RWPE2 (cell line): ENCODE results near the gene ADRA2A.

Source experiments
- ATAC-seq: fragments of 200-7000 bp; cut with Tn5 transposase; 3 replicates; pipeline ENCODE4 v1.9.1; 2021; ENCODE audit warnings: low read depth
- DNase-seq: peaks from one replicate; pipeline ENCODE4 v3.0.0-alpha.2; 2020; ENCODE audit warnings: low spot score
- H3K27ac ChIP-seq: fragments of 450-650 bp; 2 replicates; pipeline ENCODE4 v1.5.1; 2017; ENCODE audit warnings: mild to moderate bottlenecking; ENCODE audit not compliant: poor library complexity, severe bottlenecking
- H3K27me3 ChIP-seq: fragments of 250-450 bp; sonication (Bioruptor Pico); 2 replicates; pipeline ENCODE4 v1.5.1; 2021; ENCODE audit warnings: mild to moderate bottlenecking, moderate library complexity; ENCODE audit not compliant: insufficient read depth, poor library complexity, severe bottlenecking
- H3K36me3 ChIP-seq: fragments of 250-450 bp; sonication (Bioruptor Pico); 2 replicates; pipeline ENCODE4 v1.5.1; 2020; ENCODE audit warnings: low read depth, mild to moderate bottlenecking, moderate library complexity
- H3K4me1 ChIP-seq: fragments of 250-450 bp; sonication (Bioruptor Pico); 2 replicates; pipeline ENCODE4 v1.5.1; 2021; ENCODE audit warnings: mild to moderate bottlenecking, moderate library complexity; ENCODE audit not compliant: insufficient read depth, poor library complexity, severe bottlenecking
- H3K4me3 ChIP-seq: fragments of 250-450 bp; sonication (Bioruptor Pico); 2 replicates; pipeline ENCODE4 v1.5.1; 2021; ENCODE audit warnings: mild to moderate bottlenecking, moderate library complexity; ENCODE audit not compliant: severe bottlenecking
- H3K9me3 ChIP-seq: fragments of 250-450 bp; sonication (Bioruptor Pico); 2 replicates; pipeline ENCODE4 v1.5.1; 2021; ENCODE audit warnings: mild to moderate bottlenecking, moderate library complexity; ENCODE audit not compliant: severe bottlenecking
- TF ChIP-seq, protein P1 (sequence below): fragments of 450-650 bp; IDR thresholded peaks from one replicate; pipeline ENCODE4 v1.5.1; 2017; ENCODE audit warnings: mild to moderate bottlenecking, moderate library complexity; ENCODE audit not compliant: poor library complexity, severe bottlenecking

The ADRA2A gene

DNA sequence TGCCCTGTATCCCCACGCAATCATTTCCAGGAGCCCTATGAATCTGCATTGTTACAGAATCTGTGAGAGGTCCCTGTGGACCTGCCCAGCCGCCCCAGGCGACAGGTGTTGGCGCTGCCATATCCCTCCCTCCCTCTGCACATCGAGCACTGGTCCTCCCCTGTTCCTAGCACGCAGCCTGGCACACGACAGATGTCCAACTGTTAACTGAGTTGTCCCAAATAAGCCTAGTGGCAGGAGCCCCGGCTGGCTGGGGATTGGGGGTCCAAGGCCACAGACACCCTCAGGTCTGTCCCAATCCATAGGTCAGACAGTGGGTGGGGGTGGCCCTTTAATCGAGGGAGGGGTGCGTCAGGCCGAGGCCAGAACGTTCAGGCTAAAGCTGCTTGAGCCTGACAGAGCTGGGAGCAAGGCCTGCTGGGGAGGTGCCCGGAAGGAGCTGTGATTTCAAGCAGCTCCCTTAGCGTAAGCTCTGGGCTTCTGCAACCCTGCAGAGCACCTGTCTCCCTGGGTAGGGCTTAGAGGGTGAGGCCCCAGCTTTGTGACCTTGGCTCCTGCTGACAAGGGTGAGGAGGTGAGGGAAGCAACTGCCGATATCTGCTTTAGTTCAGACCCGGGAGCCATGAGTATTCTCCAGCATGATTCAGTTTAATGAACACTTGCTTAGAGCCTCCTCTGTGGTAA lies 40.1 kb downstream of the ADRA2A start:
- no peak for ATAC-seq
- Histone ChIP-seq H3K27ac (no peak overlapping the region), H3K36me3 (no peaks in the 10 kb centered on the region), H3K4me1 (no peaks in the 10 kb centered on the region), H3K27me3 (no peaks in the 10 kb centered on the region), H3K4me3 (no peak overlapping the region), H3K9me3 (no peaks in the 10 kb centered on the region)
- TF ChIP-seq, protein P1, sequence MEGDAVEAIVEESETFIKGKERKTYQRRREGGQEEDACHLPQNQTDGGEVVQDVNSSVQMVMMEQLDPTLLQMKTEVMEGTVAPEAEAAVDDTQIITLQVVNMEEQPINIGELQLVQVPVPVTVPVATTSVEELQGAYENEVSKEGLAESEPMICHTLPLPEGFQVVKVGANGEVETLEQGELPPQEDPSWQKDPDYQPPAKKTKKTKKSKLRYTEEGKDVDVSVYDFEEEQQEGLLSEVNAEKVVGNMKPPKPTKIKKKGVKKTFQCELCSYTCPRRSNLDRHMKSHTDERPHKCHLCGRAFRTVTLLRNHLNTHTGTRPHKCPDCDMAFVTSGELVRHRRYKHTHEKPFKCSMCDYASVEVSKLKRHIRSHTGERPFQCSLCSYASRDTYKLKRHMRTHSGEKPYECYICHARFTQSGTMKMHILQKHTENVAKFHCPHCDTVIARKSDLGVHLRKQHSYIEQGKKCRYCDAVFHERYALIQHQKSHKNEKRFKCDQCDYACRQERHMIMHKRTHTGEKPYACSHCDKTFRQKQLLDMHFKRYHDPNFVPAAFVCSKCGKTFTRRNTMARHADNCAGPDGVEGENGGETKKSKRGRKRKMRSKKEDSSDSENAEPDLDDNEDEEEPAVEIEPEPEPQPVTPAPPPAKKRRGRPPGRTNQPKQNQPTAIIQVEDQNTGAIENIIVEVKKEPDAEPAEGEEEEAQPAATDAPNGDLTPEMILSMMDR: no peak
- no peak for DNase-seq

DNA sequence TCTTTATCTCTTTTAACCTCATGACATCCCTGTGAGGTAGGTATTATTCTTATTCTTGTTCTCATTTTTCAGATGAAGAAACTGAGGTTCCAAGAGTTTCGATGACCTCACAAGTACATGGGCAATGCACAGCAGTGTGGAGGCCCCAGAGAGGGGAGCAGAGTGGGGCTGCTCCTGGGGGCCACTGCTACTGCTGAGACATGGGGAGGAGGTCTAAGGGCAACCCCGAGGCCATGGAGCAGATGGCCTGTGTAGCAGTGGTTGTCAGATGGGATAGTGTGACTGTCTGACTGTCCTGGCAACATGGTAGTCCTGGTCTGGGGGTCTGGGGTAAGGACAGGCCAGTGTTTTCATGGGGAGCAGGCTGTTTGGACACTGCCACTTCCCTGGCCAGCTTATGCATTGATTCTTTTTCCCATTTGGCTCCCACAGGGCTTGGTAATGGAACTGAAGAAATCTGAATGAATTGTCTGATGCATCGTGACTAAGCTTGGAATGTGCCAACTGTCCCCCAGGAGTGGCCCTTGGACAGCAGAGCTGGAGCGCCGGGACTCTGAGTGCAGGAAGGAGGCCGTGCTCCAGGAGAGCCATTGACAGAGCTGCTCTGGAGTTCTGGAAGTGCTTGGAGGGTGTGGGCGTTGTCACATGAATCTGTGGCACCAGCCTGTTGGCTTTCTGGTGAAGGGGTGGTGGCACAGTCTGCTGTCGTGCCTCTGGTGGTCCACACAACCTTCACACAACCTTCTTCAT lies 40.9 kb downstream of the ADRA2A start:
- no peak for ATAC-seq
- H3K27ac ChIP-seq: no peak overlapping the region
- no peak for DNase-seq
- H3K4me3 ChIP-seq: no peak overlapping the region
- TF ChIP-seq, protein P1: no peak
- H3K4me1 ChIP-seq: no peaks in the 10 kb centered on the region
- no peaks in the 10 kb centered on the region for H3K27me3 ChIP-seq
- H3K9me3 ChIP-seq: no peaks in the 10 kb centered on the region
- H3K36me3 ChIP-seq: no peaks in the 10 kb centered on the region

DNA sequence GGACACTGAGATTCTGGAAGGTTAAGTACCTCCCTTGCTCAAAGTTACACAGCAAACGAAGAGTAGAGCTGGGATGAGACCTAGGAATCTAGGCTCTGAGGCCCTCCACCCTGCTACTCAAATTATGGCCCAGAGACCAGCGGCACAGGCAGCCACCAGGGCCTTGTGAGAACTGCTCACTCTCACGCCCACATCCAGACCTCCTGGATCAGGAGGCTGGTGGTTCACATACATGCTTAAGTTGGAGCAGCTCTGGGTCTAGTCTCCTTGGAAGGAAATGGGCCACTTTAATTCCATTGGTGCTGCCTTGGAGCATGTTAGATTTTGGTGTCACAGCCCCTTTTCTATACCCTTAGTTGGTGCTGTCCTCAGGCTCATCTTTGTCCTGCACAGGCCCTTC lies 41.9 kb downstream of the ADRA2A start:
- H3K27ac ChIP-seq: no peak overlapping the region
- no peak for ATAC-seq
- TF ChIP-seq, protein P1: no peak
- H3K4me1 ChIP-seq: no peaks in the 10 kb centered on the region
- no peaks in the 10 kb centered on the region for H3K9me3 ChIP-seq
- H3K27me3 ChIP-seq: no peaks in the 10 kb centered on the region
- no peak overlapping the region for H3K4me3 ChIP-seq
- no peak for DNase-seq
- H3K36me3 ChIP-seq: no peaks in the 10 kb centered on the region

DNA sequence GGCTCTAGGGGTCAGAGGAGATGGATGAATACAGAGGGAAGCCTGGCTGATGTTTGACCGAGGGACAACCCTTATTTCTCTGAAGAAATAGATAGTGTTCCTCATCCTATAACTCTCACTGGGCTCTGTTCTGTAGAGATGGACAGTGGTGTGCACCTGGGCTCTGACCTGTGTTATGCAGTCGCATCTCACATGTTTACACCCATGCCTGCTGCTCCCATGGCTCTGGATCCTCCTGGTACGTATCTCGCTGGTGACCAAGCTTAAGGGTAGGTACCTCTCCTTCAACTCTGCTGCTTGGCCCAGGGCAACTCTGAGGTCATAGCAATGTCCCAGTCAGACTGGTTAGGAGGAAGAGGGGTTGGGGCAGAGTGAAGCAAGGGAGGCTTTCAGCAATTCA lies 42.8 kb downstream of the ADRA2A start:
- no peak for ATAC-seq
- no peak overlapping the region for H3K4me3 ChIP-seq
- no peak for DNase-seq
- no peaks in the 10 kb centered on the region for H3K4me1 ChIP-seq
- no peaks in the 10 kb centered on the region for H3K27me3 ChIP-seq
- TF ChIP-seq, protein P1: no peak
- no peaks in the 10 kb centered on the region for H3K9me3 ChIP-seq
- H3K27ac ChIP-seq: no peak overlapping the region
- H3K36me3 ChIP-seq: no peaks in the 10 kb centered on the region

DNA sequence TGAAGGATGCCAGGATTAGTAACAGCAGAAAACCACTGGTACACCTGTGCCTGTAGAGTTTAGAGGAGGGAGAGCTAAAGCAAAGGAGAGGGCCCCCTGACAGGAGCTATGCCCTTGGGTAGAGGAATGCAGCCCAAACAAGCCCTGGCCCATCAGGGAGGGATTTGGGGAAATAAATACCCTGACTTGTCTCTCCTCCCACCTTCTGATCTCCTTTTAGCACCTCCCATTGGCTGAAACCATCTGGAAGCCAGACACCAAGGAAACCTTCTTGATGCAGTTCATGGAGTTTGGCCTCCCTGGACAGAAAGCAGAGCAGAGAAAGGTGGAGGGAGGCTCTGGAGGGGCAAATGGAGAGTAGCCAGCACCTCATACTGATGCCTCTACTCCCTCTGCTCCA lies 45.3 kb downstream of the ADRA2A start:
- H3K9me3 ChIP-seq: no peaks in the 10 kb centered on the region
- no peaks in the 10 kb centered on the region for H3K4me1 ChIP-seq
- H3K4me3 ChIP-seq: no peak overlapping the region
- H3K27me3 ChIP-seq: no peaks in the 10 kb centered on the region
- no peak for ATAC-seq
- no peaks in the 10 kb centered on the region for H3K36me3 ChIP-seq
- H3K27ac ChIP-seq: no peak overlapping the region
- DNase-seq: no peak
- TF ChIP-seq, protein P1: no peak
